HepG2 (cell line): Measurements from ENCODE around the gene VMO1. TPM values are rescaled to one million over a fixed set of nuclear protein-coding genes. Genes with fewer than 3 reads are reported as not detected.

Experiments
- ATAC-seq: fragments of 200-7000 bp; cut with Tn5 transposase; 3 replicates; pipeline ENCODE4 v1.9.1; 2020; ENCODE audit warnings: mild to moderate bottlenecking, moderate library complexity
- BruUV-seq: library from RNA; stranded (reverse); fragments of 400-500 nt; replicated peaks from 2 replicates; lab custom pipeline; 2021; lab: Mats Ljungman, UMichigan
- CTCF ChIA-PET: fragments of 300-600 bp; formaldehyde crosslinking; extraction: SDS; loops from one replicate; lab custom pipeline; 2021; ENCODE audit warnings: low total read pairs, inconsistent platforms, low intra/inter-chr PET ratio; lab: Yijun Ruan, JAX
- POLR2A ChIA-PET: fragments of 350-600 bp; sonication (Branson Sonifier 250); formaldehyde crosslinking; loops from one replicate; lab custom pipeline; 2020; ENCODE audit warnings: antibody characterized with exemption, inconsistent platforms; lab: Yijun Ruan, JAX
- DNase-seq: peaks from one replicate; pipeline ENCODE4 v3.0.0-alpha.2; 2015; ENCODE audit warnings: low spot score
- FAIRE-seq: peaks from 3 replicates; lab custom pipeline; 2011; peaks lifted over from hg19 to GRCh38; lab: Jason Lieb, UNC
- H2AFZ ChIP-seq: one replicate; pipeline ENCODE4 v1.6.1; 2011; ENCODE audit warnings: low read length, inconsistent platforms
- H3K27ac ChIP-seq: fragments of 300-600 bp; 3 replicates; pipeline ENCODE4 v1.8.0; 2011; ENCODE audit warnings: mixed run types, mild to moderate bottlenecking, mixed read lengths, low read length, inconsistent platforms; ENCODE audit not compliant: insufficient read depth; ENCODE audit errors: extremely low read length
- H3K27me3 ChIP-seq, 2 experiments: fragments of 200-600 bp in 1 of 2; 2 replicates in 1 of 2; 3 replicates in 1 of 2; pipeline versions ENCODE4 v1.6.0 to v1.8.0; 2011; ENCODE audit warnings: low read length in 2 of 2, mild to moderate bottlenecking in 2 of 2, moderate library complexity in 2 of 2, inconsistent platforms in 1 of 2; ENCODE audit not compliant: insufficient read depth in 2 of 2, control insufficient read depth in 1 of 2
- H3K36me3 ChIP-seq, 2 experiments: fragments of 200-600 bp in 1 of 2; replicated peaks in 1 of 2; 2 replicates in 1 of 2; 3 replicates in 1 of 2; pipeline versions ENCODE4 v1.5.1 to v1.8.0; 2011; ENCODE audit warnings: low read length in 2 of 2, inconsistent platforms in 1 of 2; ENCODE audit not compliant: insufficient read depth in 2 of 2, control insufficient read depth in 1 of 2
- H3K4me1 ChIP-seq: 2 replicates; pipeline ENCODE4 v1.5.1; 2012; ENCODE audit warnings: low read length, inconsistent platforms; ENCODE audit not compliant: insufficient read depth
- H3K4me2 ChIP-seq: 2 replicates; pipeline ENCODE4 v1.6.0; 2011; ENCODE audit warnings: low read depth, low read length, inconsistent platforms
- H3K4me3 ChIP-seq, 3 experiments: fragments of 200-600 bp in 1 of 3; sonication (generic), shearing (Covaris generic) in 1 of 3; replicated peaks in 1 of 3; 2 replicates each; pipeline ENCODE4 v1.5.1; 2011 to 2016; ENCODE audit warnings: low read length in 3 of 3, inconsistent platforms in 2 of 3, low read depth in 2 of 3, mild to moderate bottlenecking in 2 of 3, control low read depth in 1 of 3, mixed read lengths in 1 of 3; ENCODE audit not compliant: insufficient read depth in 1 of 3
- H3K79me2 ChIP-seq: one replicate; pipeline ENCODE4 v1.6.1; 2011; ENCODE audit warnings: low read length, inconsistent platforms; ENCODE audit not compliant: insufficient read depth
- H3K9ac ChIP-seq: 2 replicates; pipeline ENCODE4 v1.6.0; 2011; ENCODE audit warnings: mild to moderate bottlenecking, low read depth, low read length, inconsistent platforms; ENCODE audit not compliant: insufficient read depth
- H3K9me3 ChIP-seq: 2 replicates; pipeline ENCODE4 v1.5.1; 2012; ENCODE audit warnings: mild to moderate bottlenecking, low read length
- H4K20me1 ChIP-seq: 2 replicates; pipeline ENCODE4 v1.6.0; 2011; ENCODE audit warnings: inconsistent platforms, mild to moderate bottlenecking, low read length, moderate library complexity; ENCODE audit not compliant: insufficient read depth
- ARNT ChIP-seq: fragments of 450-650 bp; IDR thresholded peaks from 2 replicates; pipeline ENCODE4 v1.6.1; 2017
- ARNTL ChIP-seq: sonication (generic); formaldehyde crosslinking; IDR thresholded peaks from 2 replicates; pipeline ENCODE4 v1.4.0; 2020; ENCODE audit warnings: mild to moderate bottlenecking, missing genetic modification reagents
- ATAD3A ChIP-seq: sonication (generic); formaldehyde crosslinking; IDR thresholded peaks from 2 replicates; pipeline ENCODE4 v1.4.0; 2020; ENCODE audit warnings: missing genetic modification reagents
- EEA1 ChIP-seq: sonication (generic); formaldehyde crosslinking; IDR thresholded peaks from 2 replicates; pipeline ENCODE4 v1.5.1; 2020; ENCODE audit warnings: mild to moderate bottlenecking, missing genetic modification reagents, borderline replicate concordance
- EZH2 ChIP-seq: conservative IDR thresholded peaks from 2 replicates; pipeline ENCODE4 v1.6.1; 2012; ENCODE audit warnings: mild to moderate bottlenecking, low read depth, low read length, moderate library complexity
- GFI1 ChIP-seq: sonication (generic); formaldehyde crosslinking; IDR thresholded peaks from 2 replicates; pipeline ENCODE4 v1.5.0; 2020; ENCODE audit warnings: missing genetic modification reagents, mild to moderate bottlenecking, borderline replicate concordance
- GZF1 ChIP-seq: sonication (generic); formaldehyde crosslinking; IDR thresholded peaks from 2 replicates; pipeline ENCODE4 v1.5.1; 2020; ENCODE audit warnings: mild to moderate bottlenecking, missing genetic modification reagents
- HHEX ChIP-seq: IDR thresholded peaks from 2 replicates; pipeline ENCODE4 v1.6.1; 2016; ENCODE audit warnings: control low read depth
- MAFF ChIP-seq: IDR thresholded peaks from 2 replicates; pipeline ENCODE4 v1.6.1; 2011; ENCODE audit warnings: low read depth, low read length, improper control_type of control experiment
- MEF2D ChIP-seq: sonication (generic); formaldehyde crosslinking; IDR thresholded peaks from 2 replicates; pipeline ENCODE4 v1.5.1; 2020; ENCODE audit warnings: mild to moderate bottlenecking, missing genetic modification reagents
- MIXL1 ChIP-seq: IDR thresholded peaks from 2 replicates; pipeline ENCODE4 v1.6.1; 2016
- PHF20 ChIP-seq: sonication (generic); formaldehyde crosslinking; IDR thresholded peaks from 2 replicates; pipeline ENCODE4 v1.5.0; 2020; ENCODE audit warnings: mild to moderate bottlenecking, missing genetic modification reagents
- RAD51 ChIP-seq: fragments of 450-650 bp; IDR thresholded peaks from 2 replicates; pipeline ENCODE4 v1.6.1; 2016; ENCODE audit warnings: borderline replicate concordance
- SP5 ChIP-seq: IDR thresholded peaks from 2 replicates; pipeline ENCODE4 v1.6.1; 2016; ENCODE audit warnings: low read depth, borderline replicate concordance
- SYNCRIP ChIP-seq: fragments of 200-400 bp; formaldehyde crosslinking; IDR thresholded peaks from 2 replicates; pipeline ENCODE4 v1.6.1; 2018; ENCODE audit warnings: mild to moderate bottlenecking, low read depth, low read length; ENCODE audit not compliant: insufficient read depth
- ZFP36L1 ChIP-seq: sonication (generic); formaldehyde crosslinking; IDR thresholded peaks from 2 replicates; pipeline ENCODE4 v1.8.0; 2022; ENCODE audit warnings: mild to moderate bottlenecking, missing genetic modification reagents, moderate library complexity
- ZNF121 ChIP-seq: sonication (generic); formaldehyde crosslinking; IDR thresholded peaks from 2 replicates; pipeline ENCODE4 v1.5.0; 2020; ENCODE audit warnings: mild to moderate bottlenecking, missing genetic modification reagents
- ZNF672 ChIP-seq: sonication (generic); formaldehyde crosslinking; IDR thresholded peaks from 2 replicates; pipeline ENCODE4 v1.8.1; 2022; ENCODE audit warnings: missing genetic modification reagents
- WGBS: methylation state at CpG from one replicate; pipeline ENCODE4 v1.1.6; 2017; ENCODE audit warnings: low lambda C conversion rate; 5-methylcytosine and 5-hydroxymethylcytosine counted together
- in situ Hi-C: cut with HindIII; loops from 2 replicates; pipeline ENCODE4 v1.10.0; 2017; ENCODE audit warnings: low pct_unique_long_range_greater_than_20kb; ENCODE audit not compliant: extremely low pct_ligation_motif_present
- intact Hi-C: fragments of 100-400 bp; cut with micrococcal nuclease; formaldehyde crosslinking; loops from one replicate; pipeline ENCODE4 v1.10.0; 2022; ENCODE audit not compliant: unreplicated experiment
- polyA plus RNA-seq, 8 experiments: library from polyadenylated mRNA; depleted of rRNA in 3 of 8; stranded (reverse) in 7 of 8; unstranded in 1 of 8; fragments of >200 nt; fragmentation: Illumina TruSeq in 4 of 8; extraction: Trizol in 4 of 8; gene quantifications; 2 replicates each; pipeline versions ENCODE4 v1.2.1 to v1.2.3, GENCODE V29; 2011 to 2016; ENCODE audit warnings: low read depth in 4 of 8, missing spikeins in 1 of 8, mixed read lengths in 1 of 8; ENCODE audit not compliant: insufficient read depth in 1 of 8
- total RNA-seq, 5 experiments: library from RNA; depleted of rRNA; stranded (reverse); fragments of >200 nt; fragmentation: Illumina TruSeq; extraction: Trizol; gene quantifications; 2 replicates each; pipeline ENCODE4 v1.2.3, GENCODE V29; 2016; ENCODE audit warnings: low read depth in 1 of 5
- TF ChIP-seq, protein P1 (sequence below): sonication (generic); formaldehyde crosslinking; IDR thresholded peaks from 2 replicates; pipeline ENCODE4 v1.5.0; 2020; ENCODE audit warnings: missing genetic modification reagents
- TF ChIP-seq, protein P2 (sequence below): sonication (generic); formaldehyde crosslinking; IDR thresholded peaks from 2 replicates; pipeline ENCODE4 v1.4.0; 2020; ENCODE audit warnings: mild to moderate bottlenecking, missing genetic modification reagents

The VMO1 gene
- total and polyA plus RNA-seq, 2 of the 13 experiments (the other 11 are each of a cell fraction or from before 2014, with no cell fraction given), result not detected

DNA sequence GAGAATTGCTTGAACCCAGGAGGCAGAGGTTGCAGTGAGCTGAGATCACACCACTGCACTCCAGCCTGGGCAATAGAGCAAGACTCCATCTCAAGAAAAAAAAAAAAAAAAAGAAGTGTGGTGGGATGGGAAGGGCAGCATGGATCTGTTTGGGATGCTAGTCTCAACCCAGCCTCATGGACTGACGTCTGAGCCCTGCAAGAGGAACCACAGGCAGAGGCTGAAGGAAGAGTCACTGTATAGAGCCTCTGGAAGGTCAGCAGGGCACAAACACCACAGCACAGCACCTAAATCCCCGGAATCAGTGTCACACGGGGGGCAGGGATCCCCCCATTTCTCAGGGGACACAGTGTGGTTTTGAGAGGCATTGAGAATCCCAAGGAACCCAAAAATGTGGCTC is 35.6 kb downstream of the VMO1 start:
- peaks cover 54% of the 10 kb centered on the region for H3K4me1 ChIP-seq
- H3K27me3 ChIP-seq, result no peaks in the 10 kb centered on the region
- no peaks in the 10 kb centered on the region for H3K79me2 ChIP-seq
- DNase-seq, result no peak
- TF ChIP-seq ZNF121, result peak; percentile 77; the same call in 1 of the 2 replicates
- TF ChIP-seq ARNTL (CRISPR knock-in tag), result no peak
- TF ChIP-seq, all 625 proteins: peak for 1
- Histone ChIP-seq H3K27ac (no peak overlapping the region), H2AFZ (no peak overlapping the region), H3K4me2 (peak overlapping the region; percentile 62), H3K4me3 (peak overlapping the region in 1 of 3 experiments; percentile 24; a peak in 2 of 6 replicates), H3K9ac (peak overlapping the region; percentile 31; the same call in 1 of the 2 replicates), H3K9me3 (no peaks in the 10 kb centered on the region), H3K36me3 (no peaks in the 10 kb centered on the region), H4K20me1 (no peaks in the 10 kb centered on the region)
- 0 out of 3 replicates have a peak, but pooled peaks have one; percentile 30 for ATAC-seq
- FAIRE-seq, result no peak
- BruUV-seq, result no TSS peak
- 7% methylated on average over 1 of the region's 3 CpGs for WGBS
- POLR2A ChIA-PET, result no interaction called here
- in situ Hi-C loops, result no loop called here
- CTCF ChIA-PET, result no interaction called here
- intact Hi-C loops, result no loop called here

- no peak overlapping the region for H2AFZ ChIP-seq
- CTCF ChIA-PET, result no interaction called here
- H3K36me3 ChIP-seq, result no peaks in the 10 kb centered on the region
- POLR2A ChIA-PET, result interaction anchor here (1.1 to 2.3 kb wide), 2 partner anchors 23 to 42 kb away, joined by 4 to 9 read pairs; partner anchors contain the start of gene TM4SF5
- intact Hi-C loops, result no loop called here
- H3K27ac ChIP-seq, result no peak overlapping the region
- no peaks in the 10 kb centered on the region for H3K79me2 ChIP-seq
- no peaks in the 10 kb centered on the region for H3K9me3 ChIP-seq
- no peak overlapping the region for H3K4me2 ChIP-seq
- no peaks in the 10 kb centered on the region for H4K20me1 ChIP-seq
- FAIRE-seq, result no peak
- no peak overlapping the region for H3K4me3 ChIP-seq
- WGBS, result 39% methylated on average over 4 of the region's 4 CpGs
- in situ Hi-C loops, result no loop called here
- H3K27me3 ChIP-seq, result no peaks in the 10 kb centered on the region
- ATAC-seq, result no peak
- no peak overlapping the region for H3K9ac ChIP-seq
- BruUV-seq, result no TSS peak
- no peak for DNase-seq
- peaks cover 67% of the 10 kb centered on the region for H3K4me1 ChIP-seq
- TF ChIP-seq MIXL1 (CRISPR knock-in tag), result no peak
- TF ChIP-seq ATAD3A (CRISPR knock-in tag), result no peak
- no peak for TF ChIP-seq EZH2
- TF ChIP-seq GZF1 (CRISPR knock-in tag), result no peak
- no peak for TF ChIP-seq MAFF
- TF ChIP-seq SYNCRIP, result no peak
- TF ChIP-seq MEF2D, result no peak
- no peak for TF ChIP-seq ZNF672 (CRISPR knock-in tag)
- no peak for TF ChIP-seq PHF20 (CRISPR knock-in tag)
- TF ChIP-seq EEA1 (CRISPR knock-in tag), result no peak
- no peak for TF ChIP-seq RAD51
- TF ChIP-seq ZFP36L1 (CRISPR knock-in tag), result no peak
- no peak for TF ChIP-seq HHEX (CRISPR knock-in tag)
- no peak for TF ChIP-seq GFI1 (CRISPR knock-in tag)
- TF ChIP-seq, protein P1, sequence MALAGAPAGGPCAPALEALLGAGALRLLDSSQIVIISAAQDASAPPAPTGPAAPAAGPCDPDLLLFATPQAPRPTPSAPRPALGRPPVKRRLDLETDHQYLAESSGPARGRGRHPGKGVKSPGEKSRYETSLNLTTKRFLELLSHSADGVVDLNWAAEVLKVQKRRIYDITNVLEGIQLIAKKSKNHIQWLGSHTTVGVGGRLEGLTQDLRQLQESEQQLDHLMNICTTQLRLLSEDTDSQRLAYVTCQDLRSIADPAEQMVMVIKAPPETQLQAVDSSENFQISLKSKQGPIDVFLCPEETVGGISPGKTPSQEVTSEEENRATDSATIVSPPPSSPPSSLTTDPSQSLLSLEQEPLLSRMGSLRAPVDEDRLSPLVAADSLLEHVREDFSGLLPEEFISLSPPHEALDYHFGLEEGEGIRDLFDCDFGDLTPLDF, result no peak
- TF ChIP-seq, protein P2, sequence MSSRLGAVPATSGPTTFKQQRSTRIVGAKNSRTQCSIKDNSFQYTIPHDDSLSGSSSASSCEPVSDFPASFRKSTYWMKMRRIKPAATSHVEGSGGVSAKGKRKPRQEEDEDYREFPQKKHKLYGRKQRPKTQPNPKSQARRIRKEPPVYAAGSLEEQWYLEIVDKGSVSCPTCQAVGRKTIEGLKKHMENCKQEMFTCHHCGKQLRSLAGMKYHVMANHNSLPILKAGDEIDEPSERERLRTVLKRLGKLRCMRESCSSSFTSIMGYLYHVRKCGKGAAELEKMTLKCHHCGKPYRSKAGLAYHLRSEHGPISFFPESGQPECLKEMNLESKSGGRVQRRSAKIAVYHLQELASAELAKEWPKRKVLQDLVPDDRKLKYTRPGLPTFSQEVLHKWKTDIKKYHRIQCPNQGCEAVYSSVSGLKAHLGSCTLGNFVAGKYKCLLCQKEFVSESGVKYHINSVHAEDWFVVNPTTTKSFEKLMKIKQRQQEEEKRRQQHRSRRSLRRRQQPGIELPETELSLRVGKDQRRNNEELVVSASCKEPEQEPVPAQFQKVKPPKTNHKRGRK, result no peak
- no peak for TF ChIP-seq SP5 (CRISPR knock-in tag)
- no peak for TF ChIP-seq ARNT
Observed at GRCh38 chr17:4748686-4749085, 37.5 kb downstream of the VMO1 start.
